Testis (tissue), 3 donors: ENCODE measurements around the gene MAP3K20. TPM values are rescaled to one million over a fixed set of nuclear protein-coding genes. Genes with fewer than 3 reads are reported as not detected.

Experiments used
- DNase-seq: peaks from one replicate; pipeline ENCODE4 v3.0.0-alpha.2; 2019
- H3K27ac ChIP-seq, 2 donors: fragments of 200-600 bp; sonication (generic); one replicate each; pipeline ENCODE4 v1.5.1; 2019
- H3K27me3 ChIP-seq: fragments of 200-600 bp; sonication (generic); one replicate; pipeline ENCODE4 v1.5.1; 2019
- H3K36me3 ChIP-seq: fragments of 200-600 bp; sonication (generic); one replicate; pipeline ENCODE4 v1.5.1; 2017; ENCODE audit warnings: low read depth; ENCODE audit errors: missing control alignments
- H3K4me1 ChIP-seq: fragments of 200-600 bp; sonication (generic); one replicate; pipeline ENCODE4 v1.5.1; 2019
- H3K4me3 ChIP-seq, 2 donors: fragments of 200-600 bp; sonication (generic); one replicate each; pipeline ENCODE4 v1.5.1; 2017 to 2019
- H3K9me3 ChIP-seq: fragments of 200-600 bp; sonication (generic); one replicate; pipeline ENCODE4 v1.5.1; 2017
- POLR2A ChIP-seq: fragments of 450-650 bp; IDR thresholded peaks from one replicate; pipeline ENCODE4 v1.6.1; 2017; ENCODE audit warnings: antibody characterized with exemption, mild to moderate bottlenecking, moderate library complexity
- WGBS, 2 donors: methylation state at CpG; one replicate each; pipeline ENCODE4 v1.1.5; 2018; 5-methylcytosine and 5-hydroxymethylcytosine counted together
- intact Hi-C: fragments of 100-400 bp; cut with DNase I; formaldehyde crosslinking; loops from one replicate; pipeline ENCODE4 v1.15.1; 2023; ENCODE audit warnings: low total_unique reads
- polyA plus RNA-seq: library from polyadenylated mRNA; stranded (reverse); fragments of 350-450 nt; fragmentation: Illumina TruSeq; extraction: RNeasy Lipid Tissue Mini Kit (QIAGEN cat#74804); gene quantifications from one replicate; pipeline ENCODE4 v1.2.3, GENCODE V29; 2014; ENCODE audit warnings: low read depth, low replicate concordance; ENCODE audit not compliant: insufficient read depth
- total RNA-seq, 2 donors: library from RNA; depleted of rRNA; stranded (reverse); fragments of >200 nt; gene quantifications; one replicate each; pipeline ENCODE4 v1.2.3, GENCODE V29; 2016
- TF ChIP-seq, protein P1 (sequence below), 3 experiments: fragments of 450-650 bp in 2 of 3; fragments of 200-600 bp in 1 of 3; sonication (generic) in 1 of 3; IDR thresholded peaks; one replicate each; pipeline ENCODE4 v1.5.1; 2016 to 2019; ENCODE audit warnings: antibody characterized with exemption in 3 of 3, mild to moderate bottlenecking in 2 of 3, moderate library complexity in 1 of 3

Gene MAP3K20
- total and polyA plus RNA-seq, 3 donors from 2014 or later, result 20.7 to 30.8 (median 25.3) TPM

GRCh38 chr2:173271135-173271534 is 195.5 kb downstream of the MAP3K20 start:
- Histone ChIP-seq H3K9me3 (no peaks in the 10 kb centered on the region), H3K27ac (no peak overlapping the region), H3K36me3 (no peaks in the 10 kb centered on the region), H3K27me3 (no peaks in the 10 kb centered on the region), H3K4me3 (no peak overlapping the region), H3K4me1 (no peaks in the 10 kb centered on the region)
- DNase-seq, result no peak
- intact Hi-C loops, result no loop called here
- WGBS, 2 donors, result 73 to 86% methylated on average over 2 of the region's 2 CpGs
- no peak for TF ChIP-seq POLR2A
- TF ChIP-seq, protein P1, sequence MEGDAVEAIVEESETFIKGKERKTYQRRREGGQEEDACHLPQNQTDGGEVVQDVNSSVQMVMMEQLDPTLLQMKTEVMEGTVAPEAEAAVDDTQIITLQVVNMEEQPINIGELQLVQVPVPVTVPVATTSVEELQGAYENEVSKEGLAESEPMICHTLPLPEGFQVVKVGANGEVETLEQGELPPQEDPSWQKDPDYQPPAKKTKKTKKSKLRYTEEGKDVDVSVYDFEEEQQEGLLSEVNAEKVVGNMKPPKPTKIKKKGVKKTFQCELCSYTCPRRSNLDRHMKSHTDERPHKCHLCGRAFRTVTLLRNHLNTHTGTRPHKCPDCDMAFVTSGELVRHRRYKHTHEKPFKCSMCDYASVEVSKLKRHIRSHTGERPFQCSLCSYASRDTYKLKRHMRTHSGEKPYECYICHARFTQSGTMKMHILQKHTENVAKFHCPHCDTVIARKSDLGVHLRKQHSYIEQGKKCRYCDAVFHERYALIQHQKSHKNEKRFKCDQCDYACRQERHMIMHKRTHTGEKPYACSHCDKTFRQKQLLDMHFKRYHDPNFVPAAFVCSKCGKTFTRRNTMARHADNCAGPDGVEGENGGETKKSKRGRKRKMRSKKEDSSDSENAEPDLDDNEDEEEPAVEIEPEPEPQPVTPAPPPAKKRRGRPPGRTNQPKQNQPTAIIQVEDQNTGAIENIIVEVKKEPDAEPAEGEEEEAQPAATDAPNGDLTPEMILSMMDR (IDR thresholded peaks at IDR 0.05), result no peak

- no peaks in the 10 kb centered on the region for H3K4me1 ChIP-seq
- DNase-seq, result no peak
- no peaks in the 10 kb centered on the region for H3K36me3 ChIP-seq
- no peaks in the 10 kb centered on the region for H3K27me3 ChIP-seq
- no peak overlapping the region for H3K27ac ChIP-seq
- H3K4me3 ChIP-seq, result no peak overlapping the region
- intact Hi-C loops, result no loop called here
- TF ChIP-seq POLR2A, result no peak
- TF ChIP-seq, protein P1 (IDR thresholded peaks at IDR 0.05), result no peak
- 87 to 92% methylated on average over 5 of the region's 5 CpGs for WGBS, 2 donors
- no peaks in the 10 kb centered on the region for H3K9me3 ChIP-seq
Measured at GRCh38 chr2:173271825-173272224, 196.2 kb downstream of the MAP3K20 start.

- DNase-seq, result no peak
- H3K27ac ChIP-seq, result no peak overlapping the region
- intact Hi-C loops, result no loop called here
- WGBS, 2 donors, result 82 to 92% methylated on average over 3 of the region's 3 CpGs
- H3K36me3 ChIP-seq, result no peaks in the 10 kb centered on the region
- TF ChIP-seq POLR2A, result no peak
- TF ChIP-seq, protein P1 (IDR thresholded peaks at IDR 0.05), result no peak
- H3K27me3 ChIP-seq, result no peaks in the 10 kb centered on the region
- no peak overlapping the region for H3K4me3 ChIP-seq
- no peaks in the 10 kb centered on the region for H3K4me1 ChIP-seq
- no peaks in the 10 kb centered on the region for H3K9me3 ChIP-seq
Measured at GRCh38 chr2:173272849-173273248, 197.2 kb downstream of the MAP3K20 start.

- no peaks in the 10 kb centered on the region for H3K27me3 ChIP-seq
- H3K4me1 ChIP-seq, result no peaks in the 10 kb centered on the region
- H3K27ac ChIP-seq, result no peak overlapping the region
- H3K9me3 ChIP-seq, result no peaks in the 10 kb centered on the region
- WGBS, 2 donors, result 72 to 80% methylated on average over 3 of the region's 3 CpGs
- H3K36me3 ChIP-seq, result no peaks in the 10 kb centered on the region
- intact Hi-C loops, result no loop called here
- DNase-seq, result no peak
- TF ChIP-seq, protein P1 (IDR thresholded peaks at IDR 0.05), result no peak
- H3K4me3 ChIP-seq, result no peak overlapping the region
Measured at GRCh38 chr2:173278794-173279526, 203.3 kb downstream of the MAP3K20 start.

GRCh38 chr2:173279527-173279868 is 203.9 kb downstream of the MAP3K20 start:
- intact Hi-C loops, result no loop called here
- TF ChIP-seq POLR2A, result no peak
- TF ChIP-seq, protein P1 (IDR thresholded peaks at IDR 0.05), result no peak
- H3K9me3 ChIP-seq, result no peaks in the 10 kb centered on the region
- DNase-seq, result no peak
- WGBS, 2 donors, result 63 to 73% methylated on average over 3 of the region's 3 CpGs
- H3K36me3 ChIP-seq, result no peaks in the 10 kb centered on the region
- H3K4me3 ChIP-seq, result no peak overlapping the region
- no peaks in the 10 kb centered on the region for H3K27me3 ChIP-seq
- no peaks in the 10 kb centered on the region for H3K4me1 ChIP-seq
- H3K27ac ChIP-seq, result no peak overlapping the region
